ENCODE measurements around the gene SECISBP2.

DNA sequence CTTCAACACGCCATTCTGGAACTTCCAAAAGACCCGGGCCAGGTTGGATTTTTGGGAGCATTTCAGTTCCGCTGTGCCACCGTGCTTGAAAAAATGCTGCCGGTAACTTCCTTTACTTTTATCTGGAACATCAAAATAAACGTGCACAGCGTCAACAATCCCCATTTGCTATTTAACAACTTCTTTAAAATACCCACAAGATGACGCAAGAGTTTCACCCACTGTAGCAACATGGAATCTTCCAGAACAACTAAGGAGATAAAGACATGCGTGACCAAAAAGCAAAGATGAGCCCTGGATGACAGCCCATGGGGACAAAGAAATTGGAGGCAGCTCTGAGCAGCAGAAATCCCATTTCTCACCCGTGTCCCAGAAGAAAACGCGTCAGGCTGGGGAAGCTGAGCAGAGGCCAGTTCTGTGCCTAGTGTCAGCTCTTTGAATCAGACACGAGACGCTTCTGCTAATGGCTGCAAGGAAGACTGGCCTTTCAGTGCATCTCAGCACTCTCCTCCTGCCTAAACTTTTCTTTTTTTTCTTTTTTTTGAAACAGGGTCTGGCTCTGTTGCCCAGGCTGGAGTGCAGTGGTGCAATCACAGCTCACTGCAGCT is 61.3 kb downstream of the SECISBP2 start:
- TF ChIP-seq, protein P1, sequence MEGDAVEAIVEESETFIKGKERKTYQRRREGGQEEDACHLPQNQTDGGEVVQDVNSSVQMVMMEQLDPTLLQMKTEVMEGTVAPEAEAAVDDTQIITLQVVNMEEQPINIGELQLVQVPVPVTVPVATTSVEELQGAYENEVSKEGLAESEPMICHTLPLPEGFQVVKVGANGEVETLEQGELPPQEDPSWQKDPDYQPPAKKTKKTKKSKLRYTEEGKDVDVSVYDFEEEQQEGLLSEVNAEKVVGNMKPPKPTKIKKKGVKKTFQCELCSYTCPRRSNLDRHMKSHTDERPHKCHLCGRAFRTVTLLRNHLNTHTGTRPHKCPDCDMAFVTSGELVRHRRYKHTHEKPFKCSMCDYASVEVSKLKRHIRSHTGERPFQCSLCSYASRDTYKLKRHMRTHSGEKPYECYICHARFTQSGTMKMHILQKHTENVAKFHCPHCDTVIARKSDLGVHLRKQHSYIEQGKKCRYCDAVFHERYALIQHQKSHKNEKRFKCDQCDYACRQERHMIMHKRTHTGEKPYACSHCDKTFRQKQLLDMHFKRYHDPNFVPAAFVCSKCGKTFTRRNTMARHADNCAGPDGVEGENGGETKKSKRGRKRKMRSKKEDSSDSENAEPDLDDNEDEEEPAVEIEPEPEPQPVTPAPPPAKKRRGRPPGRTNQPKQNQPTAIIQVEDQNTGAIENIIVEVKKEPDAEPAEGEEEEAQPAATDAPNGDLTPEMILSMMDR (IDR thresholded peaks at IDR 0.05; ENCODE audit: poor library complexity): no peak
- TF ChIP-seq EZH2phosphoT487 (IDR thresholded peaks at IDR 0.05; ENCODE audit: low read depth, severe bottlenecking, unreplicated experiment): no peak
- TF ChIP-seq EZH2 (IDR thresholded peaks at IDR 0.05; ENCODE audit: borderline replicate concordance): no peak
